Esophagus (tissue), 2 donors: Measurements from ENCODE around the gene DBH. TPM values are rescaled to one million over a fixed set of nuclear protein-coding genes. Genes with fewer than 3 reads are reported as not detected.
"Not testable (repeated sequence)": the region's sequence is repeated elsewhere in the genome, so short reads cannot be mapped to it uniquely, and the experiment has no call there.

Source experiments
- H3K27ac ChIP-seq, 2 donors: one replicate each; pipeline ENCODE4 v1.5.1; 2013; ENCODE audit warnings: low read depth in 2 of 2, mild to moderate bottlenecking in 2 of 2, inconsistent platforms in 1 of 2, low read length in 1 of 2, moderate library complexity in 1 of 2
- H3K27me3 ChIP-seq, 2 donors: one replicate each; pipeline ENCODE4 v1.6.1; 2013; ENCODE audit warnings: low read length in 2 of 2, control low read depth in 1 of 2, mild to moderate bottlenecking in 1 of 2; ENCODE audit not compliant: insufficient read depth in 2 of 2, control insufficient read depth in 1 of 2
- H3K36me3 ChIP-seq, 2 donors: one replicate each; pipeline ENCODE4 v1.6.1; 2013; ENCODE audit warnings: low read length in 1 of 2; ENCODE audit not compliant: control insufficient read depth in 2 of 2, insufficient read depth in 2 of 2
- H3K4me1 ChIP-seq, 2 donors: one replicate each; pipeline ENCODE4 v1.6.1; 2013; ENCODE audit warnings: low read length in 1 of 2; ENCODE audit not compliant: control insufficient read depth in 2 of 2, insufficient read depth in 2 of 2
- H3K4me3 ChIP-seq, 2 donors: one replicate each; pipeline ENCODE4 v1.5.1; 2013; ENCODE audit warnings: low read length in 2 of 2, mild to moderate bottlenecking in 2 of 2, low read depth in 1 of 2, moderate library complexity in 1 of 2
- H3K9me3 ChIP-seq, 2 donors: one replicate each; pipeline ENCODE4 v1.6.1; 2013; ENCODE audit warnings: mild to moderate bottlenecking in 2 of 2, low read depth in 1 of 2, low read length in 1 of 2, moderate library complexity in 1 of 2; ENCODE audit not compliant: control insufficient read depth in 2 of 2, insufficient read depth in 1 of 2
- WGBS, 2 donors: extraction: QIAGEN DNeasy Blood & Tissue Kit; methylation state at CpG; one replicate each; pipeline ENCODE4 v1.1.7; 2013; 5-methylcytosine and 5-hydroxymethylcytosine counted together
- polyA plus RNA-seq, 2 donors: library from polyadenylated mRNA; stranded (reverse); fragments of 200-250 nt; gene quantifications; one replicate each; pipeline ENCODE4 v1.2.3, GENCODE V29; 2013
- donor health status: healthy with polysubstance abuse.
- donor health status: Bipolar disorder and iron deficiency.

DBH gene
- polyA plus RNA-seq, 2 donors = 0.01 TPM; not detected in 1

GRCh38 chr9:133675796-133676195 is 39.6 kb downstream of the DBH start:
- H3K27ac ChIP-seq, H3K4me1 ChIP-seq, H3K9me3 ChIP-seq, H3K27me3 ChIP-seq, H3K36me3 ChIP-seq, H3K4me3 ChIP-seq: not testable (repeated sequence)
- 94 to 97% methylated on average over 3 of the region's 3 CpGs for WGBS, 2 donors

GRCh38 chr9:133676450-133676849 is 40.3 kb downstream of the DBH start:
- Histone ChIP-seq H3K27me3 (no peaks in the 10 kb centered on the region), H3K36me3 (no peaks in the 10 kb centered on the region), H3K4me1 (peaks cover 0 to 2% of the 10 kb centered on the region in 2 donors), H3K27ac (no peak overlapping the region), H3K9me3 (no peaks in the 10 kb centered on the region), H3K4me3 (no peak overlapping the region)
- 73 to 78% methylated on average over 10 of the region's 10 CpGs for WGBS, 2 donors

- H3K4me3 ChIP-seq = no peak overlapping the region
- H3K9me3 ChIP-seq = no peaks in the 10 kb centered on the region
- H3K27me3 ChIP-seq = no peaks in the 10 kb centered on the region
- peaks cover 2 to 3% of the 10 kb centered on the region in 2 donors for H3K4me1 ChIP-seq
- WGBS, 2 donors = 80 to 86% methylated on average over 16 to 17 of the region's 17 CpGs
- H3K27ac ChIP-seq = peak overlapping the region; percentile 26 to 44
- no peaks in the 10 kb centered on the region for H3K36me3 ChIP-seq
These were observed 41.2 kb downstream of the DBH start for GRCh38 chr9:133677126-133678010.

GRCh38 chr9:133679056-133679455 is 42.9 kb downstream of the DBH start:
- H3K4me3 ChIP-seq = no peak overlapping the region
- peaks cover 3 to 8% of the 10 kb centered on the region in 2 donors for H3K4me1 ChIP-seq
- H3K36me3 ChIP-seq = no peaks in the 10 kb centered on the region
- no peaks in the 10 kb centered on the region for H3K9me3 ChIP-seq
- H3K27ac ChIP-seq = no peak overlapping the region
- no peaks in the 10 kb centered on the region for H3K27me3 ChIP-seq
- WGBS, 2 donors = 77 to 80% methylated on average over 15 of the region's 15 CpGs

GRCh38 chr9:133679466-133680061 is 43.4 kb downstream of the DBH start:
- Histone ChIP-seq H3K4me1 (peaks cover 3 to 8% of the 10 kb centered on the region in 2 donors), H3K9me3 (no peaks in the 10 kb centered on the region), H3K27ac (no peak overlapping the region), H3K4me3 (no peak overlapping the region), H3K36me3 (no peaks in the 10 kb centered on the region), H3K27me3 (no peaks in the 10 kb centered on the region)
- WGBS, 2 donors = 68 to 76% methylated on average over 35 of the region's 35 CpGs

GRCh38 chr9:133680250-133680975 is 44.2 kb downstream of the DBH start:
- H3K27me3 ChIP-seq = no peaks in the 10 kb centered on the region
- peaks cover 3 to 8% of the 10 kb centered on the region in 2 donors for H3K4me1 ChIP-seq
- no peak overlapping the region for H3K4me3 ChIP-seq
- WGBS, 2 donors = 92 to 93% methylated on average over 18 to 21 of the region's 21 CpGs
- no peaks in the 10 kb centered on the region for H3K36me3 ChIP-seq
- no peak overlapping the region for H3K27ac ChIP-seq
- no peaks in the 10 kb centered on the region for H3K9me3 ChIP-seq

- H3K27ac ChIP-seq = no peak overlapping the region
- H3K4me1 ChIP-seq = peaks cover 3 to 8% of the 10 kb centered on the region in 2 donors
- H3K4me3 ChIP-seq = no peak overlapping the region
- H3K27me3 ChIP-seq = no peaks in the 10 kb centered on the region
- H3K36me3 ChIP-seq = no peaks in the 10 kb centered on the region
- no peaks in the 10 kb centered on the region for H3K9me3 ChIP-seq
- WGBS, 2 donors = 90 to 92% methylated on average over 19 to 20 of the region's 20 CpGs
These were observed 45.0 kb downstream of the DBH start for GRCh38 chr9:133680976-133681657.

GRCh38 chr9:133681658-133682306 is 45.6 kb downstream of the DBH start:
- Histone ChIP-seq H3K9me3 (no peaks in the 10 kb centered on the region), H3K27me3 (no peaks in the 10 kb centered on the region), H3K27ac (no peak overlapping the region), H3K4me3 (no peak overlapping the region), H3K4me1 (peaks cover 3 to 8% of the 10 kb centered on the region in 2 donors), H3K36me3 (no peaks in the 10 kb centered on the region)
- 89 to 95% methylated on average over 35 of the region's 35 CpGs for WGBS, 2 donors
